Body of pancreas (tissue), 4 donors: ENCODE data around the gene WWOX. TPM values are rescaled to one million over a fixed set of nuclear protein-coding genes. Genes with fewer than 3 reads are reported as not detected.

ENCODE experiments used
- ATAC-seq: fragments of 150-250 bp; one replicate; pipeline ENCODE4 v1.9.1; 2016
- DNase-seq, 4 donors: peaks; one replicate each; pipeline ENCODE4 v3.0.0-alpha.2; 2019
- H3K27ac ChIP-seq, 4 donors: fragments of 200-600 bp; sonication (generic); 1 replicate in 3 of 4; 2 replicates in 1 of 4; pipeline versions ENCODE4 v1.5.1 to v1.6.1; 2016 to 2019; ENCODE audit warnings: mild to moderate bottlenecking in 1 of 4, mixed read lengths in 1 of 4, moderate library complexity in 1 of 4
- H3K27me3 ChIP-seq, 2 donors: fragments of 200-600 bp; sonication (generic); one replicate each; pipeline ENCODE4 v1.6.0; 2016; ENCODE audit warnings: mild to moderate bottlenecking in 1 of 2
- H3K36me3 ChIP-seq, 2 donors: fragments of 200-600 bp; sonication (generic); replicated peaks in 1 of 2; 2 replicates each; pipeline ENCODE4 v1.5.1; 2016; ENCODE audit warnings: low read depth in 2 of 2; ENCODE audit not compliant: insufficient read depth in 1 of 2
- H3K4me1 ChIP-seq: fragments of 200-600 bp; sonication (generic); one replicate; pipeline ENCODE4 v1.6.0; 2016
- H3K4me3 ChIP-seq, 2 donors: fragments of 200-600 bp; sonication (generic); 1 replicate in 1 of 2; 2 replicates in 1 of 2; pipeline ENCODE4 v1.5.1; 2016 to 2019
- H3K9me3 ChIP-seq, 3 donors: fragments of 200-600 bp; sonication (generic); 1 replicate in 2 of 3; 2 replicates in 1 of 3; pipeline ENCODE4 v1.5.1; 2016
- CTCF ChIP-seq, 7 experiments: fragments of 450-650 bp in 4 of 7; fragments of 200-600 bp in 3 of 7; sonication (generic) in 3 of 7; IDR thresholded peaks; one replicate each; pipeline ENCODE4 v1.5.1; 2016 to 2019; ENCODE audit warnings: antibody characterized with exemption in 7 of 7
- POLR2A ChIP-seq, 3 donors: fragments of 450-650 bp; IDR thresholded peaks; one replicate each; pipeline ENCODE4 v1.6.1; 2016; ENCODE audit warnings: antibody characterized with exemption in 3 of 3, mild to moderate bottlenecking in 2 of 3
- WGBS, 2 donors: methylation state at CpG; one replicate each; pipeline ENCODE4 v1.1.5; 2017; 5-methylcytosine and 5-hydroxymethylcytosine counted together
- intact Hi-C: fragments of 100-400 bp; cut with DNase I; formaldehyde crosslinking; loops from one replicate; pipeline ENCODE4 v1.15.1; 2023
- total RNA-seq, 2 donors: library from RNA; depleted of rRNA; stranded (reverse); fragments of >200 nt; gene quantifications; one replicate each; pipeline ENCODE4 v1.1.0, GENCODE V29; 2016

WWOX gene
- total RNA-seq, 2 donors from 2014 or later: 52.7 to 67.2 TPM

GRCh38 chr16:78982096-78982744 lies 882.8 kb downstream of the WWOX start:
- no peak for ATAC-seq
- DNase-seq: no peak
- H3K4me3 ChIP-seq: no peak overlapping the region
- no peaks in the 10 kb centered on the region for H3K4me1 ChIP-seq
- no peaks in the 10 kb centered on the region for H3K27me3 ChIP-seq
- intact Hi-C loops: no loop called here
- 80% methylated on average over 10 of the region's 10 CpGs for WGBS, 2 donors
- H3K36me3 ChIP-seq: no peaks in the 10 kb centered on the region
- TF ChIP-seq POLR2A (IDR thresholded peaks at IDR 0.05): no peak
- no peak for TF ChIP-seq CTCF (IDR thresholded peaks at IDR 0.05)
- H3K9me3 ChIP-seq: no peaks in the 10 kb centered on the region
- no peak overlapping the region for H3K27ac ChIP-seq

GRCh38 chr16:78984324-78984723 lies 884.9 kb downstream of the WWOX start:
- H3K4me1 ChIP-seq: no peaks in the 10 kb centered on the region
- WGBS, 2 donors: 79 to 92% methylated on average over 3 of the region's 3 CpGs

GRCh38 chr16:78984887-78985464 lies 885.5 kb downstream of the WWOX start:
- DNase-seq: no peak
- H3K4me3 ChIP-seq: no peak overlapping the region
- no peak for ATAC-seq
- intact Hi-C loops: no loop called here
- H3K9me3 ChIP-seq: no peaks in the 10 kb centered on the region
- TF ChIP-seq CTCF (IDR thresholded peaks at IDR 0.05) (no peak), POLR2A (IDR thresholded peaks at IDR 0.05) (no peak)
- WGBS, 2 donors: 59 to 64% methylated on average over 11 to 12 of the region's 12 CpGs
- no peaks in the 10 kb centered on the region for H3K36me3 ChIP-seq
- no peaks in the 10 kb centered on the region for H3K27me3 ChIP-seq
- no peaks in the 10 kb centered on the region for H3K4me1 ChIP-seq
- H3K27ac ChIP-seq: no peak overlapping the region

More at GRCh38 chr16:78984324-78984723, 884.9 kb downstream of the WWOX start:
- Histone ChIP-seq H3K27ac (no peak overlapping the region), H3K4me3 (no peak overlapping the region), H3K36me3 (no peaks in the 10 kb centered on the region), H3K9me3 (no peaks in the 10 kb centered on the region), H3K27me3 (no peaks in the 10 kb centered on the region)
- DNase-seq (no peak), ATAC-seq (no peak)
- intact Hi-C loops: no loop called here
- no peak for TF ChIP-seq CTCF (IDR thresholded peaks at IDR 0.05)
- no peak for TF ChIP-seq POLR2A (IDR thresholded peaks at IDR 0.05)

- no peak for ATAC-seq
- no peak for TF ChIP-seq POLR2A (IDR thresholded peaks at IDR 0.05)
- no peak for TF ChIP-seq CTCF (IDR thresholded peaks at IDR 0.05)
- Histone ChIP-seq H3K9me3 (no peaks in the 10 kb centered on the region), H3K4me1 (no peaks in the 10 kb centered on the region), H3K27me3 (no peaks in the 10 kb centered on the region), H3K4me3 (no peak overlapping the region), H3K27ac (no peak overlapping the region), H3K36me3 (no peaks in the 10 kb centered on the region)
- WGBS, 2 donors: 77 to 85% methylated on average over 13 of the region's 13 CpGs
- no peak for DNase-seq
- intact Hi-C loops: no loop called here
These were observed 886.5 kb downstream of the WWOX start for GRCh38 chr16:78985716-78986605.
